ENCODE results near the gene TCF4.

DNA sequence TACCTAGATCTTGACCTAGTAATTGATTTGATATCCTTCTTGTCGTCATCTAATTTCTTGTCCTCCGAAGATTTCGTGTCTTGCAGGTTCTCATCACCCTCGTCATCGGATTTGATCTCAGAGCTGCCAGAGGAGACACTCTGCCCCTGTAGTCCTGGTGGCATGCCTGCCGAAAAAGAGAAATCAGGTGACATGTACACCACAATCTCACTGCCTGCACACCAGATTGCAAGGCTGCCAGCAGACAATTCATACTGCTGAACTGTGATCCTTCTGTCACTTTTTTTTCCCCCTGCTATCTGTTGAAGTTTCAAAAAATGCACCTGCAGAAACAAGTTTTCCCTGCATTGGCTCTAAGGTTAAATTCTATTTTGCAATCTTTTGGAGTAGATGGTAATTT is 355.5 kb downstream of the TCF4 start:
- TF ChIP-seq, protein P1, sequence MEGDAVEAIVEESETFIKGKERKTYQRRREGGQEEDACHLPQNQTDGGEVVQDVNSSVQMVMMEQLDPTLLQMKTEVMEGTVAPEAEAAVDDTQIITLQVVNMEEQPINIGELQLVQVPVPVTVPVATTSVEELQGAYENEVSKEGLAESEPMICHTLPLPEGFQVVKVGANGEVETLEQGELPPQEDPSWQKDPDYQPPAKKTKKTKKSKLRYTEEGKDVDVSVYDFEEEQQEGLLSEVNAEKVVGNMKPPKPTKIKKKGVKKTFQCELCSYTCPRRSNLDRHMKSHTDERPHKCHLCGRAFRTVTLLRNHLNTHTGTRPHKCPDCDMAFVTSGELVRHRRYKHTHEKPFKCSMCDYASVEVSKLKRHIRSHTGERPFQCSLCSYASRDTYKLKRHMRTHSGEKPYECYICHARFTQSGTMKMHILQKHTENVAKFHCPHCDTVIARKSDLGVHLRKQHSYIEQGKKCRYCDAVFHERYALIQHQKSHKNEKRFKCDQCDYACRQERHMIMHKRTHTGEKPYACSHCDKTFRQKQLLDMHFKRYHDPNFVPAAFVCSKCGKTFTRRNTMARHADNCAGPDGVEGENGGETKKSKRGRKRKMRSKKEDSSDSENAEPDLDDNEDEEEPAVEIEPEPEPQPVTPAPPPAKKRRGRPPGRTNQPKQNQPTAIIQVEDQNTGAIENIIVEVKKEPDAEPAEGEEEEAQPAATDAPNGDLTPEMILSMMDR (optimal IDR thresholded peaks at IDR 0.05 in 1 of 3, IDR thresholded peaks at IDR 0.05 in 1 of 3, conservative IDR thresholded peaks at IDR 0.05 in 1 of 3; ENCODE audit: extremely low read depth in 1 of 3, insufficient read depth in 2 of 3, low read length in 3 of 3), result no peak
- no peak for TF ChIP-seq EZH2 (IDR thresholded peaks at IDR 0.05; ENCODE audit: low read length)

Measured in keratinocyte (primary cell).